ENCODE measurements around the gene CD55. TPM values are rescaled to one million over a fixed set of nuclear protein-coding genes. Genes with fewer than 3 reads are reported as not detected.

The CD55 gene
- total RNA-seq, 4 donors from 2014 or later, result 27.2 to 224 (median 59.5) TPM

- TF ChIP-seq POLR2A (IDR thresholded peaks at IDR 0.05), result no peak
- no peak for TF ChIP-seq CTCF (IDR thresholded peaks at IDR 0.05)
- intact Hi-C loops (cut with DNase I; ENCODE audit: low total_unique reads), result no loop called here
- H3K4me1 ChIP-seq, result no peaks in the 10 kb centered on the region
These were observed 39.6 kb downstream of the CD55 start for GRCh38 chr1:207361029-207361428.

GRCh38 chr1:207361889-207362288 lies 40.4 kb downstream of the CD55 start:
- no peak for TF ChIP-seq CTCF (IDR thresholded peaks at IDR 0.05)
- TF ChIP-seq POLR2A (IDR thresholded peaks at IDR 0.05), result no peak
- intact Hi-C loops (cut with DNase I; ENCODE audit: low total_unique reads), result no loop called here
- no peak for DNase-seq
- no peak overlapping the region for H3K4me3 ChIP-seq
- H3K9me3 ChIP-seq, result no peaks in the 10 kb centered on the region
- no peaks in the 10 kb centered on the region for H3K4me1 ChIP-seq
- H3K27ac ChIP-seq, result no peak overlapping the region
- no peaks in the 10 kb centered on the region for H3K27me3 ChIP-seq
- H3K36me3 ChIP-seq, result no peaks in the 10 kb centered on the region

More at GRCh38 chr1:207361029-207361428, 39.6 kb downstream of the CD55 start:
- H3K4me3 ChIP-seq, result no peak overlapping the region
- DNase-seq, result no peak
- H3K27ac ChIP-seq, result no peak overlapping the region
- no peaks in the 10 kb centered on the region for H3K27me3 ChIP-seq
- no peaks in the 10 kb centered on the region for H3K36me3 ChIP-seq
- no peaks in the 10 kb centered on the region for H3K9me3 ChIP-seq

GRCh38 chr1:207362962-207363860 lies 41.7 kb downstream of the CD55 start:
- Histone ChIP-seq H3K36me3 (no peaks in the 10 kb centered on the region), H3K27ac (no peak overlapping the region), H3K9me3 (no peaks in the 10 kb centered on the region), H3K4me3 (no peak overlapping the region), H3K27me3 (no peaks in the 10 kb centered on the region), H3K4me1 (no peaks in the 10 kb centered on the region)
- intact Hi-C loops (cut with DNase I; ENCODE audit: low total_unique reads), result no loop called here
- DNase-seq, result no peak
- TF ChIP-seq POLR2A (IDR thresholded peaks at IDR 0.05) (no peak), CTCF (IDR thresholded peaks at IDR 0.05) (no peak)

GRCh38 chr1:207363871-207364270 lies 42.4 kb downstream of the CD55 start:
- intact Hi-C loops (cut with DNase I; ENCODE audit: low total_unique reads), result no loop called here
- TF ChIP-seq POLR2A (IDR thresholded peaks at IDR 0.05) (no peak), CTCF (IDR thresholded peaks at IDR 0.05) (no peak)
- Histone ChIP-seq H3K36me3 (no peaks in the 10 kb centered on the region), H3K4me1 (no peaks in the 10 kb centered on the region), H3K27ac (no peak overlapping the region), H3K4me3 (no peak overlapping the region), H3K27me3 (no peaks in the 10 kb centered on the region), H3K9me3 (no peaks in the 10 kb centered on the region)
- DNase-seq, result no peak

- Histone ChIP-seq H3K9me3 (no peaks in the 10 kb centered on the region), H3K4me3 (no peak overlapping the region), H3K4me1 (no peaks in the 10 kb centered on the region), H3K27me3 (no peaks in the 10 kb centered on the region), H3K27ac (no peak overlapping the region), H3K36me3 (no peaks in the 10 kb centered on the region)
- no peak for DNase-seq
- TF ChIP-seq CTCF (IDR thresholded peaks at IDR 0.05), result no peak
- TF ChIP-seq POLR2A (IDR thresholded peaks at IDR 0.05), result no peak
- intact Hi-C loops (cut with DNase I; ENCODE audit: low total_unique reads), result no loop called here
These were observed 43.1 kb downstream of the CD55 start for GRCh38 chr1:207364614-207365013.
